Spleen (tissue), 11 donors: ENCODE measurements around the gene ZNF581. TPM values are rescaled to one million over a fixed set of nuclear protein-coding genes. Genes with fewer than 3 reads are reported as not detected.

Source experiments
- DNase-seq: peaks from one replicate; pipeline ENCODE4 v3.0.0-alpha.2; 2020
- H3K27ac ChIP-seq, 8 donors: fragments of 200-600 bp; sonication (generic) in 7 of 8; 1 replicate in 4 of 8; 2 replicates in 4 of 8; pipeline versions ENCODE4 v1.5.0 to v1.8.0; 2016 to 2021; ENCODE audit warnings: inconsistent platforms in 4 of 8, mild to moderate bottlenecking in 4 of 8, moderate library complexity in 1 of 8
- H3K27me3 ChIP-seq, 7 donors: fragments of 200-600 bp; sonication (generic) in 6 of 7; replicated peaks in 1 of 7; 1 replicate in 4 of 7; 2 replicates in 3 of 7; pipeline versions ENCODE4 v1.5.0 to v1.8.0; 2016 to 2021; ENCODE audit warnings: inconsistent platforms in 3 of 7, mild to moderate bottlenecking in 1 of 7
- H3K36me3 ChIP-seq, 6 donors: fragments of 200-600 bp; sonication (generic) in 5 of 6; 1 replicate in 4 of 6; 2 replicates in 2 of 6; pipeline versions ENCODE4 v1.5.0 to v1.8.0; 2016 to 2021; ENCODE audit warnings: inconsistent platforms in 2 of 6
- H3K4me1 ChIP-seq, 6 donors: fragments of 200-600 bp; sonication (generic) in 5 of 6; 1 replicate in 3 of 6; 2 replicates in 3 of 6; pipeline versions ENCODE4 v1.5.0 to v1.8.0; 2016 to 2021; ENCODE audit warnings: inconsistent platforms in 3 of 6
- H3K4me3 ChIP-seq, 8 donors: fragments of 200-600 bp; sonication (generic) in 7 of 8; 1 replicate in 4 of 8; 2 replicates in 4 of 8; pipeline versions ENCODE4 v1.5.0 to v1.8.0; 2016 to 2021; ENCODE audit warnings: inconsistent platforms in 4 of 8, mild to moderate bottlenecking in 4 of 8, moderate library complexity in 2 of 8
- H3K9me3 ChIP-seq, 8 donors: fragments of 200-600 bp; sonication (generic) in 7 of 8; 1 replicate in 4 of 8; 2 replicates in 4 of 8; pipeline versions ENCODE4 v1.5.0 to v1.8.0; 2016 to 2021; ENCODE audit warnings: inconsistent platforms in 4 of 8
- POLR2A ChIP-seq, 3 donors: fragments of 450-650 bp; IDR thresholded peaks; one replicate each; pipeline ENCODE4 v1.5.1; 2017; ENCODE audit warnings: antibody characterized with exemption in 3 of 3, mild to moderate bottlenecking in 1 of 3
- POLR2AphosphoS5 ChIP-seq, 3 donors: sonication (generic); formaldehyde crosslinking; IDR thresholded peaks; one replicate each; pipeline ENCODE4 v1.5.1; 2017; ENCODE audit warnings: antibody characterized with exemption in 3 of 3
- WGBS, 5 donors: extraction: QIAGEN DNeasy Blood & Tissue Kit in 3 of 5; methylation state at CpG; one replicate each; pipeline versions ENCODE4 v1.1.5 to v1.1.7; 2013 to 2018; 5-methylcytosine and 5-hydroxymethylcytosine counted together
- intact Hi-C: fragments of 100-400 bp; cut with DNase I; formaldehyde crosslinking; loops from one replicate; pipeline ENCODE4 v1.15.0; 2023; ENCODE audit warnings: low total_unique reads
- polyA plus RNA-seq, 3 donors: library from polyadenylated mRNA; stranded (reverse); fragments of 200-250 nt; gene quantifications; one replicate each; pipeline ENCODE4 v1.2.1, GENCODE V29; 2013
- total RNA-seq, 7 donors: library from RNA; depleted of rRNA in 3 of 7; stranded (reverse); fragments of >200 nt in 3 of 7; fragmentation: NEBNext Ultra II Directional in 4 of 7; extraction: Animal tissue kit (Norgen Biotek cat#: 25700) in 4 of 7; gene quantifications; one replicate each; pipeline versions ENCODE4 v1.1.0 to v1.2.1, GENCODE V29; 2016 to 2021
- TF ChIP-seq, protein P1 (sequence below), 11 experiments: fragments of 200-600 bp in 7 of 11; fragments of 450-650 bp in 4 of 11; sonication (generic) in 4 of 11; IDR thresholded peaks in 8 of 11; conservative IDR thresholded peaks in 3 of 11; 1 replicate in 7 of 11; 2 replicates in 4 of 11; pipeline versions ENCODE4 v1.4.0 to v1.8.0; 2016 to 2021; ENCODE audit warnings: antibody characterized with exemption in 11 of 11, inconsistent platforms in 4 of 11, mild to moderate bottlenecking in 1 of 11
- donor health status: healthy with polysubstance abuse.
- donor health status: DM: no; HTN: no; CAD: no; lungs with moderate emphysema.
- donor health status: DM: no; HTN: no; CAD: no.
- donor health status: Bipolar disorder and iron deficiency.
- donor health status: healthy.
- donor health status: DM: no; HTN: no; CAD: no.
- donor health status: DM: yes; HTN: yes; CAD: no.

ZNF581 gene
- total and polyA plus RNA-seq, 10 donors: 21.4 to 46.5 (median 30.2) TPM

DNA sequence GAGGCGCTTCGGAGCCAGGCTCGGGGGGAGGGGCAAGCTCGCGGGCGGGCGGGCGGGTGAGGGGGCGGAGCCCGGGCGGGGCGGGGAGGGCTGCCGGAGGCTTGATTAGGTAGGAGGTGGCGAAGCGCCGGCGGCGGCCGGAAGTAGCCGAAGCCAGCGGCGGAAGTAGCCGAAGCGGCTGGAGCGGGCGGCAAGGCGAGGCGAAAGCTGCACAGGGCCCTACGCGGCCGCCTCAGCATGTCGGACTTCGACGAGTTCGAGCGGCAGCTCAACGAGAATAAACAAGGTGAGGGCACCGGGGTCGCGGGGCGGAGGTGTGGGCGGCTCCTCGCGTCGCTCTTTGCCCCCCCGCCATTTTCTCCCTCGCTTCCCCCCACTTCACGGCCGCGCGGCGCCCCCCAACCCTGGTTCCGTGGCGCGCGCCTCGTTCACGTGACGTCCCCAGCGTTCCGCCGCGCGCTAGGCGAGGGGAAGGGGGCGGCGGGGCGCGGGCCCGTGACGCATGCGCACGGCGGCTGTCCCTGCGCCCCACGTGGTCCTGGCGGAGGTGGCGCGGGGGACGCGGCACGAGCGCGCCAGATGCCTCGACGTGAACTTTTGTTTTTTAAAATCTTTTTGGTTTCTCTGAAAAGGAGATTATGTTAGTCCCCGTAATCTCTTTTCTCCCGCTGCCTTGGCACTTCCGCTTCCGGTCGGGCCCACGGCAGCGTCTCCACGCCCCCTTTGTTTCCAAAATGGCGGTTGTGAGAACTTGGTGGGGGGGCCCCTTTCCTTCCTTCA is 11.6 kb downstream of the ZNF581 start, which contains the start of gene U2AF2:
Gene U2AF2, plus strand, starts transcription at position 168 of the 780 bp plus-strand sequence. Its CDS starts 70 bp downstream, at position 238.
- peaks cover 0 to 48% (median 13%) of the 10 kb centered on the region in 6 donors for H3K36me3 ChIP-seq
- TF ChIP-seq, protein P1, sequence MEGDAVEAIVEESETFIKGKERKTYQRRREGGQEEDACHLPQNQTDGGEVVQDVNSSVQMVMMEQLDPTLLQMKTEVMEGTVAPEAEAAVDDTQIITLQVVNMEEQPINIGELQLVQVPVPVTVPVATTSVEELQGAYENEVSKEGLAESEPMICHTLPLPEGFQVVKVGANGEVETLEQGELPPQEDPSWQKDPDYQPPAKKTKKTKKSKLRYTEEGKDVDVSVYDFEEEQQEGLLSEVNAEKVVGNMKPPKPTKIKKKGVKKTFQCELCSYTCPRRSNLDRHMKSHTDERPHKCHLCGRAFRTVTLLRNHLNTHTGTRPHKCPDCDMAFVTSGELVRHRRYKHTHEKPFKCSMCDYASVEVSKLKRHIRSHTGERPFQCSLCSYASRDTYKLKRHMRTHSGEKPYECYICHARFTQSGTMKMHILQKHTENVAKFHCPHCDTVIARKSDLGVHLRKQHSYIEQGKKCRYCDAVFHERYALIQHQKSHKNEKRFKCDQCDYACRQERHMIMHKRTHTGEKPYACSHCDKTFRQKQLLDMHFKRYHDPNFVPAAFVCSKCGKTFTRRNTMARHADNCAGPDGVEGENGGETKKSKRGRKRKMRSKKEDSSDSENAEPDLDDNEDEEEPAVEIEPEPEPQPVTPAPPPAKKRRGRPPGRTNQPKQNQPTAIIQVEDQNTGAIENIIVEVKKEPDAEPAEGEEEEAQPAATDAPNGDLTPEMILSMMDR (IDR thresholded peaks at IDR 0.05 in 8 of 11, conservative IDR thresholded peaks at IDR 0.05 in 3 of 11): peak in 1 of 11 experiments; percentile 6
- TF ChIP-seq POLR2AphosphoS5 (IDR thresholded peaks at IDR 0.05) (peak; percentile 87 to 91 (median 87)), POLR2A (IDR thresholded peaks at IDR 0.05) (peak in 1 of 3 donors; percentile 48)
- H3K27ac ChIP-seq: peak within 1 kb of the TSS; percentile 95 to 100 (median 99)
- H3K27me3 ChIP-seq: no peaks in the 10 kb centered on the region
- 0 to 1% (median 0%) methylated on average over 40 to 95 of the region's 95 CpGs for WGBS, 5 donors
- peak within 1 kb of the TSS; percentile 75 to 100 (median 88) for H3K4me3 ChIP-seq
- peaks cover 37 to 76% (median 58%) of the 10 kb centered on the region in 6 donors for H3K4me1 ChIP-seq
- DNase-seq: peak; percentile 99
- no peaks in the 10 kb centered on the region for H3K9me3 ChIP-seq
- intact Hi-C loops: no loop called here

DNA sequence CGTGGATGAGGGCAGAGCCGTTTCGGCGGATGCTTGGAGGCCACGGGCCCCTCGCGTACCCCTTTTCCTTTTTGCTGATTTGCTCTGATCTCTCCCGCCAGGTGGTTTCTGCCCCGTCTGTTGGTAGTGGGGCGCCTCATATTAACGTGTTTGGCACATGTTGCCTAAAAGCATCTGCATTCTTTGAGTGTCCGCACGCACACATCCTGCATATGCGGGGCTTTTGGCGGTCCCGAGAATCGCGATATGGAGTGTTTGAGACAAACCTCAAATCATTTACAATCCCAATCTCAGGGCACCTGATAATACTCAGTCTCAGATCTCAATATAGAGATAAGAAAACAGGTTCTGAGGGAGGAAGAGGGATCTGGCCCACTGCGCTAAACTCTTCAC is 12.2 kb downstream of the ZNF581 start:
- TF ChIP-seq, protein P1 (IDR thresholded peaks at IDR 0.05 in 8 of 11, conservative IDR thresholded peaks at IDR 0.05 in 3 of 11): no peak
- TF ChIP-seq POLR2A (IDR thresholded peaks at IDR 0.05) (no peak), POLR2AphosphoS5 (IDR thresholded peaks at IDR 0.05) (no peak)
- H3K27ac ChIP-seq: peak overlapping the region; percentile 95 to 100 (median 99)
- H3K36me3 ChIP-seq: peaks cover 0 to 48% (median 18%) of the 10 kb centered on the region in 6 donors
- no peak for DNase-seq
- H3K27me3 ChIP-seq: no peaks in the 10 kb centered on the region
- 0 to 1% (median 0%) methylated on average over 19 of the region's 19 CpGs for WGBS, 5 donors
- H3K9me3 ChIP-seq: no peaks in the 10 kb centered on the region
- H3K4me1 ChIP-seq: peaks cover 37 to 76% (median 61%) of the 10 kb centered on the region in 6 donors
- peak overlapping the region; percentile 75 to 100 (median 88) for H3K4me3 ChIP-seq
- intact Hi-C loops: no loop called here

DNA sequence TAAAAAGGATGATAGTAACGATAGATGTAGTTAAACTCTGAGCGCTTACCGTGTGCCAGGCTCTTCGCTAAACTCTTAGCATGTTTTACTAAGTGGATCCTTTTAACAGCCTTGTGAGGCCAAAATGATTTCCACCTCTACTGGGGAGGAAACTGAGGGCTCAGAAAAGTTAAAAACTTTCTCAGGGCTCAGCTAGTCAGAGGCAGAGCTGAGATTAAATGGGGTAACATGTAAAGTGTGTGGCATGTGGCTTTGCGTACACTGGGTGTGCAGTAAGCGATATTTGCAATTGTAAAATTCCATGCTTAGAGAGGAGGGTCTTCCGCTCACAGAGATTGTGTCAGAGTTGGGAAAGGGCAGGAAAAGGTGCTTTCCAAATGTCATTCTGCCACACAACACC is 13.1 kb downstream of the ZNF581 start:
- Histone ChIP-seq H3K27ac (peak overlapping the region in 4 of 8 donors; percentile 2 to 100 (median 68)), H3K4me1 (peaks cover 37 to 77% (median 62%) of the 10 kb centered on the region in 6 donors), H3K9me3 (no peaks in the 10 kb centered on the region), H3K4me3 (peak overlapping the region; percentile 75 to 100 (median 88)), H3K27me3 (no peaks in the 10 kb centered on the region), H3K36me3 (peaks cover 0 to 48% (median 25%) of the 10 kb centered on the region in 6 donors)
- 47 to 61% (median 50%) methylated on average over 7 of the region's 7 CpGs for WGBS, 5 donors
- intact Hi-C loops: no loop called here
- no peak for DNase-seq
- TF ChIP-seq POLR2AphosphoS5 (IDR thresholded peaks at IDR 0.05): no peak
- no peak for TF ChIP-seq POLR2A (IDR thresholded peaks at IDR 0.05)
- TF ChIP-seq, protein P1 (IDR thresholded peaks at IDR 0.05 in 8 of 11, conservative IDR thresholded peaks at IDR 0.05 in 3 of 11): no peak
